PFSK-1 (cell line): ENCODE data around the gene PI4KB.

Experiments
- FOXP2 ChIP-seq: optimal IDR thresholded peaks from 2 replicates; pipeline ENCODE3; 2011; ENCODE audit warnings: borderline replicate concordance, control low read depth, inconsistent platforms; ENCODE audit not compliant: insufficient read depth; ENCODE audit errors: extremely low read length, extremely low read depth
- POLR2AphosphoS5 ChIP-seq: IDR thresholded peaks from 2 replicates; pipeline ENCODE4 v1.6.1; 2012; ENCODE audit warnings: low read depth, mild to moderate bottlenecking, control low read depth, low read length, moderate library complexity
- SIN3A ChIP-seq: IDR thresholded peaks from 2 replicates; pipeline ENCODE4 v1.6.1; 2012; ENCODE audit warnings: mild to moderate bottlenecking, low read length, moderate library complexity, borderline replicate concordance; ENCODE audit not compliant: insufficient read depth
- TAF1 ChIP-seq: IDR thresholded peaks from 2 replicates; pipeline ENCODE4 v1.6.1; 2012; ENCODE audit warnings: low read length, control low read depth, borderline replicate concordance; ENCODE audit not compliant: insufficient read depth
- TF ChIP-seq, protein P1 (sequence below), 2 experiments: IDR thresholded peaks; 2 replicates each; pipeline versions ENCODE4 v1.6.1 to v1.8.0; 2011 to 2012; ENCODE audit warnings: low read depth in 2 of 2, low read length in 2 of 2, control low read depth in 1 of 2, inconsistent platforms in 1 of 2, mild to moderate bottlenecking in 1 of 2, moderate library complexity in 1 of 2; ENCODE audit not compliant: insufficient read depth in 1 of 2

PI4KB gene

DNA sequence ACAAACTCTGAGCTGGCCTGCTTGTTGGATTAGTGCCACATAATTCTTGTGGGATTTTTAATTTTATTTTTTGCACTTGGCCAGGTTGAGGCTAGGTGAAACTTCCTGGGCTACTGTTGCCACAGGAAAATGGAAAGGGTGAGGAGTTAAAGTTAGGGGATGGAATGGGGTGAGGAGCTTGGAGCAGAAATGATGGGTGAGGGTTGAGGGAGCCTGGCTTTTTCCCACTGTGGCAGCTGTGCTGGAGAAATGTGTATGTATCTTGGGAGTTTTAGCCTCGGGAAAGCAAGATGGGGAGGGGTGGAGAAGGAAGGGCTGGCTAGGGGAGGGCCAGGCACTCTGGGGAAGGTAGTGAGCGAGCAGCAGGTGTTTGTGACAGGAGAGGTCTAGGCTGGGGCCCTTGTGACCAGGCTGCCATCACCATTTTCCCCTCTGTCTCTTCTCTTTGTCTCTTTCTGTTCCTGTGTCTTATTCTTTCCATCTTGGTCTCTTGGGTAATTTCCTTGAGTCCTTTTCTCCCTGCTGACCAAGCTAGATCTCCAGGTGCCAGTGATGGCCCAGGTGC, 43.1 kb downstream of the PI4KB start:
- TF ChIP-seq TAF1 (no peak), SIN3A (no peak), FOXP2 (no peak), POLR2AphosphoS5 (no peak)
- TF ChIP-seq, protein P1, sequence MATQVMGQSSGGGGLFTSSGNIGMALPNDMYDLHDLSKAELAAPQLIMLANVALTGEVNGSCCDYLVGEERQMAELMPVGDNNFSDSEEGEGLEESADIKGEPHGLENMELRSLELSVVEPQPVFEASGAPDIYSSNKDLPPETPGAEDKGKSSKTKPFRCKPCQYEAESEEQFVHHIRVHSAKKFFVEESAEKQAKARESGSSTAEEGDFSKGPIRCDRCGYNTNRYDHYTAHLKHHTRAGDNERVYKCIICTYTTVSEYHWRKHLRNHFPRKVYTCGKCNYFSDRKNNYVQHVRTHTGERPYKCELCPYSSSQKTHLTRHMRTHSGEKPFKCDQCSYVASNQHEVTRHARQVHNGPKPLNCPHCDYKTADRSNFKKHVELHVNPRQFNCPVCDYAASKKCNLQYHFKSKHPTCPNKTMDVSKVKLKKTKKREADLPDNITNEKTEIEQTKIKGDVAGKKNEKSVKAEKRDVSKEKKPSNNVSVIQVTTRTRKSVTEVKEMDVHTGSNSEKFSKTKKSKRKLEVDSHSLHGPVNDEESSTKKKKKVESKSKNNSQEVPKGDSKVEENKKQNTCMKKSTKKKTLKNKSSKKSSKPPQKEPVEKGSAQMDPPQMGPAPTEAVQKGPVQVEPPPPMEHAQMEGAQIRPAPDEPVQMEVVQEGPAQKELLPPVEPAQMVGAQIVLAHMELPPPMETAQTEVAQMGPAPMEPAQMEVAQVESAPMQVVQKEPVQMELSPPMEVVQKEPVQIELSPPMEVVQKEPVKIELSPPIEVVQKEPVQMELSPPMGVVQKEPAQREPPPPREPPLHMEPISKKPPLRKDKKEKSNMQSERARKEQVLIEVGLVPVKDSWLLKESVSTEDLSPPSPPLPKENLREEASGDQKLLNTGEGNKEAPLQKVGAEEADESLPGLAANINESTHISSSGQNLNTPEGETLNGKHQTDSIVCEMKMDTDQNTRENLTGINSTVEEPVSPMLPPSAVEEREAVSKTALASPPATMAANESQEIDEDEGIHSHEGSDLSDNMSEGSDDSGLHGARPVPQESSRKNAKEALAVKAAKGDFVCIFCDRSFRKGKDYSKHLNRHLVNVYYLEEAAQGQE (IDR thresholded peaks at IDR 0.05; ENCODE audit: insufficient read depth in 1 of 2, low read depth in 2 of 2, low read length in 2 of 2) = no peak

DNA sequence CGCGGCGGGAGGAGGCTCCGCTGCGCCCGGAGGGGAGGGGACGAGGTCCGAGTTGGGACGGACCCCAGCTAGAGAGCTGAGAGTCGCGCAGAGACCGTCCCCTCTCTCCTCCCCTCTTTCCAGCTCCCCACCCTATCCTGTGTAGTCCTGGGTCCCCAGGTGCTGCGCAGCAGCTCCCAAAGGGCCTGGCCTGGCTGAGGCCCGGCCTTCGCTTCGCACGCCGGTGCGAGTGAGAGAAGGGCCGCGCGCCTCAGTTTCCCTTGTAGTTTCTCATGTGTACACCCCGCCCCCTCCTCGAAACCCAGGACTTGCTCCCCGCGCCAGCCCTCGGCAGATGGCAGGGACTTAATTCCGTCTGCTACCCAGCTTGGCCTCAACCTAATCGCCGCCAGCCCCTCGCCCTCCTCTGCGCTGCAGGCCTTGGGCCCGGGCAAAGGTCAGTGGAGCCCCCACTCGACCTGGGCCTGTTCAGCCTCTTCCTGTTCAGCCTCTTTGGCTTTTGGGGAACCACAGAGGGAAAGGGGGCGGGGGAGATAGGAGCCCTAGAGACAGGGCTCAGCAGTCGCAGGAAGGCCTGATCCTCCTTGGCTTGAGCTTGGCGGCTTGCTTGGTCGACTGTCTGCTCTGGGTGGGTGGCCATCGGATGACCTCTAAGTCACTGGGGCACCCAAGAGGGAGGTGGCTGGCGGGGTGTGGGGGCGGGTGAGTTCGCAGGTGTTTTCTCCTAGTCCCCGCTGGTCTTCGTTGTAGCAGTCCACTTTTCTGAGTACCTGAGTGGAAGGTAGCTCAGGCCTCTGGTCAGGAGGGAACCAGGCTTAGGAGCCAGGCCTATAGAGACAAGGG, 44.1 kb downstream of the PI4KB start:
- no peak for TF ChIP-seq POLR2AphosphoS5
- no peak for TF ChIP-seq FOXP2
- no peak for TF ChIP-seq TAF1
- TF ChIP-seq, protein P1 (IDR thresholded peaks at IDR 0.05; ENCODE audit: insufficient read depth in 1 of 2, low read depth in 2 of 2, low read length in 2 of 2) = no peak
- TF ChIP-seq SIN3A = no peak

DNA sequence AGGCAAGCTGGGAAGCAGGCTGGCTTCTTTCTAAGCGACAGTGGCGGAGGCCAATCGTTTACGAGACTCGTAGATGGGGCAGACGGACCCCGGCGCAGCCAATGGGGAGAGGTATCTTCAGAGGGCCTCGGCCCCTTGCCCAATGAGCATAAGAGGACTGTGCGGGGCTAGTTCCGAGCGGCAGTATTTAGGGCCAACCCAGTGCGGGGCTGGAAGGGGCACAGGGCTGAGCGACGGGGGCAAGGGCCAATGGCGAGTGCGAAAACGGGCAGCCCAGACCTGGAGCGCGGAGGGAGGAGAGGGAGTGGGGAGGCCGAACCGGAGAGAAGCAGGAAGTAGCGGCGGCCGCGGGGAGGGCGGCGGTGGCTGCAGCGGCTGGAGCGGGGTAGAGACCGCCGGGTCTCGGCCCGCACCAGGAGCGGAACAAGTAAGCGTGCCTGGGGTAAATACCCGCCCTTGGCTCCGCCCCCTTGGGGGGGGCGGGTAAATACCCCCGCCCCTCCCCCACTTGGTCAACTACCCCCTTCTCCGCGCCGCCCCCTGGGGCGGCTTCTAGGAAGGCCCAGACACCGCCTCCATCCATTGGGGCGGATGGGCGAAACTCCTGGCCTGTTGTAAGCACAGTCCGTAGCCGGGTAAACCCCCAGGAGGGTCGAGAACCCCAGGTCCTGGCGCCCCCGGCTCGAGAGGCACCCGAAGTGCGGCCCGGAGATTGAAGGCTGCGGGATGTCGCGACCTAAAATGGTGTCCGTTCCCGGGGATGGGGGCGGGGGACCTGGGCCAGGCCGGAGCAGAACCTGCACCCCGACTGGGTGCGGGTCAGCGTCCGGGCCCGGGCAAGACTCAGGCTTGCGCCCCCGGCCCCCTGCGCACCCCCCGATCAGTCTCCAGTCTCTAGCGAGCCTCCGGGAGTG, 45.0 kb downstream of the PI4KB start, which contains the start of gene ZNF687:
Gene ZNF687 (plus strand): TSS at position 331 of the 914 bp plus-strand sequence. CDS start 3,993 bp downstream, outside the sequence.
- TF ChIP-seq FOXP2 (no peak), SIN3A (no peak; the same call in 1 of the 2 replicates), TAF1 (no peak), POLR2AphosphoS5 (peak; percentile 63; the same call in 1 of the 2 replicates)
- TF ChIP-seq, protein P1 (IDR thresholded peaks at IDR 0.05; ENCODE audit: insufficient read depth in 1 of 2, low read depth in 2 of 2, low read length in 2 of 2) = 0 out of 4 replicates have a peak, but pooled peaks of 1 of the 2 experiments have one; percentile 17

DNA sequence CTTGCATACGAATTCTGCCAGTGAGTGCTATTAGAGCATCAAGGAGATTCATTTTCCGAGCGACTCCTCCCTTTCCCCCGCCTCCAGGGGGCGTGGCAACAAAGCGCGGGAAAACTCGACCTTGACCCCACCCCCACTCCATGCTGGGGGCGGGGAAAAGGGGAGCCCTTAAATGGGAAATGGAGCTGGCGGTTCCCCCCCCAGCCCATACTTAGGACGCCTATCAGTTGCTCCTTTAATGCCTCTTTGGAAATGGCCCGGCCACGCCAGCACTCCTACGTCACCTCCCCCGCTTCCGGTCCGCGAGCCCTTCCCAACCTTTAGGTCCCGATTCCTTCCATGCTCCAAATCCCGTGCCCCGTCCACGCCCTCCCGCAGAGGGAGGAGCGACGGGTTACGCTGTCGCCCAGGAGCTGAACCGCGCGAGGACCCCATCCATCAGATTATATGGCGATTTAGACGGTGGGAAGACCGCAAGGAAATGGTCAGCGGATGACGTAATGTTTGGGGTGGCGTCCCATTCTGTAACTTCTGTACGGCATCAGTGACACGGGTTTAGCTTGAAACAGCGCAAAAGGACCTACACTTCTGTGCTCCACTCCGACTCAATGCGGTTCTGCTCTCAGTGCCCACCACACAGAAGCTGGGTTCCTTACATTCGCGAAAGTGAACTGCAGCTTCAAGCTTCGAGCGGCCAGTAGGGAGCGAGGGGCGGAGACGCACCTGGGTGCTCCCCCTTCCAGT, 45.8 kb downstream of the PI4KB start:
- TF ChIP-seq FOXP2 (no peak), POLR2AphosphoS5 (peak; percentile 61; the same call in 1 of the 2 replicates), TAF1 (peak; percentile 65; the same call in 1 of the 2 replicates), SIN3A (0 out of 2 replicates have a peak, but pooled peaks have one; percentile 18)
- TF ChIP-seq, protein P1 (IDR thresholded peaks at IDR 0.05; ENCODE audit: insufficient read depth in 1 of 2, low read depth in 2 of 2, low read length in 2 of 2) = no peak; a peak in 1 of 4 replicates
